GM20000 (cell line): ENCODE data around the gene HSF4.

Source experiments
- DNase-seq: peaks from one replicate; pipeline ENCODE4 v3.0.0; 2012; ENCODE audit warnings: low spot score
- CTCF ChIP-seq: IDR thresholded peaks from 2 replicates; pipeline ENCODE4 v1.5.1; 2012; ENCODE audit warnings: mild to moderate bottlenecking, control low read depth; ENCODE audit errors: extremely low read depth, missing control alignments

Gene HSF4

GRCh38 chr16:67200491-67200890 is 35.9 kb downstream of the HSF4 start:
- peak; percentile 28 for DNase-seq
- TF ChIP-seq CTCF = no peak

GRCh38 chr16:67201411-67202345 is 37.1 kb downstream of the HSF4 start:
- TF ChIP-seq CTCF = no peak
- peak; percentile 15 for DNase-seq

GRCh38 chr16:67202426-67202825 is 37.9 kb downstream of the HSF4 start:
- no peak for TF ChIP-seq CTCF
- DNase-seq = no peak

- peak; percentile 13 for DNase-seq
- no peak for TF ChIP-seq CTCF
Measured at GRCh38 chr16:67202956-67203493, 38.5 kb downstream of the HSF4 start.

- DNase-seq = no peak
- no peak for TF ChIP-seq CTCF
Measured at GRCh38 chr16:67204076-67204475, 39.5 kb downstream of the HSF4 start.

GRCh38 chr16:67206129-67206837 is 41.7 kb downstream of the HSF4 start:
- TF ChIP-seq CTCF = no peak
- no peak for DNase-seq

GRCh38 chr16:67206838-67207248 is 42.3 kb downstream of the HSF4 start:
- no peak for TF ChIP-seq CTCF
- no peak for DNase-seq
